Measurements from ENCODE around the gene SH3PXD2B. TPM values are rescaled to one million over a fixed set of nuclear protein-coding genes. Genes with fewer than 3 reads are reported as not detected.

The SH3PXD2B gene
- total RNA-seq, 2 experiments from 2014 or later: 0.60 to 0.95 TPM

GRCh38 chr5:172488221-172488620, 33.9 kb upstream of the SH3PXD2B start:
- ATAC-seq (ENCODE audit: poor library complexity) (no peak), DNase-seq (no peak)
- TF ChIP-seq, protein P1, sequence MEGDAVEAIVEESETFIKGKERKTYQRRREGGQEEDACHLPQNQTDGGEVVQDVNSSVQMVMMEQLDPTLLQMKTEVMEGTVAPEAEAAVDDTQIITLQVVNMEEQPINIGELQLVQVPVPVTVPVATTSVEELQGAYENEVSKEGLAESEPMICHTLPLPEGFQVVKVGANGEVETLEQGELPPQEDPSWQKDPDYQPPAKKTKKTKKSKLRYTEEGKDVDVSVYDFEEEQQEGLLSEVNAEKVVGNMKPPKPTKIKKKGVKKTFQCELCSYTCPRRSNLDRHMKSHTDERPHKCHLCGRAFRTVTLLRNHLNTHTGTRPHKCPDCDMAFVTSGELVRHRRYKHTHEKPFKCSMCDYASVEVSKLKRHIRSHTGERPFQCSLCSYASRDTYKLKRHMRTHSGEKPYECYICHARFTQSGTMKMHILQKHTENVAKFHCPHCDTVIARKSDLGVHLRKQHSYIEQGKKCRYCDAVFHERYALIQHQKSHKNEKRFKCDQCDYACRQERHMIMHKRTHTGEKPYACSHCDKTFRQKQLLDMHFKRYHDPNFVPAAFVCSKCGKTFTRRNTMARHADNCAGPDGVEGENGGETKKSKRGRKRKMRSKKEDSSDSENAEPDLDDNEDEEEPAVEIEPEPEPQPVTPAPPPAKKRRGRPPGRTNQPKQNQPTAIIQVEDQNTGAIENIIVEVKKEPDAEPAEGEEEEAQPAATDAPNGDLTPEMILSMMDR (IDR thresholded peaks at IDR 0.05): no peak
- intact Hi-C loops (cut with DNase I, micrococcal nuclease): no loop called here
- ChIA-PET POLR2A (no interaction called here), CTCF (no interaction called here)
- no peaks in the 10 kb centered on the region for H3K4me1 ChIP-seq (ENCODE audit: insufficient read depth, low read length)
- Mint-ChIP-seq H3K4me1 (ENCODE audit: low read depth) (no peaks in the 10 kb centered on the region), H3K27me3 (peaks cover 9% of the 10 kb centered on the region), H3K4me3 (no peak overlapping the region), H3K9me3 (no peaks in the 10 kb centered on the region), H3K27ac (no peak overlapping the region), H3K36me3 (ENCODE audit: low read depth) (no peaks in the 10 kb centered on the region)
- H3K4me3 ChIP-seq (ENCODE audit: low read length): no peak overlapping the region
- no peak overlapping the region for H3K27ac ChIP-seq (ENCODE audit: low read depth in 1 of 2, low read length in 2 of 2)
- peaks cover 0 to 11% of the 10 kb centered on the region in 2 experiments for H3K9me3 ChIP-seq (ENCODE audit: control insufficient read depth in 1 of 2, insufficient read depth in 1 of 2, low read length in 2 of 2)
- H3K27me3 ChIP-seq (ENCODE audit: control insufficient read depth in 1 of 2, insufficient read depth in 2 of 2, low read length in 2 of 2): no peaks in the 10 kb centered on the region
- no peaks in the 10 kb centered on the region for H3K36me3 ChIP-seq (ENCODE audit: insufficient read depth, low read length)

DNA sequence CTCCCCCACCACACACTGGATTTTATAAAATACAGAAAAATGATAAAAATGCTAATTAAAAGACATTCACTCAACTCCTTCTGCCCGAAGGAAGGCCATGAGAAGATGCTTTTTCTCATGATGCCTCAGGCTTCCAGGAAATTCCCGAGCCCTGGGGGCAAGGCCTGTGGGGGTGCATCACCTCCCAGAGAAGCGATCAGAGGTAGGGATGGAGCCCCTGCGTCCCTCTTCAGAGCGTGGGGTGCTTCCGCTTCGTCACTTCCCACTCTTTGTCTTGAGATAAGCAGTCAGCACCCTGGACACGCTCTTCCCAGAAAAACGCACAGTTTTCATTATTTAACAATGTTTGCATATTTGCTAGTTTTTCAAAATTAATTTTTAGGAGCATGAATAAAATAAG, 33.3 kb upstream of the SH3PXD2B start:
- Histone ChIP-seq H3K4me3 (ENCODE audit: low read length) (no peak overlapping the region), H3K27me3 (ENCODE audit: control insufficient read depth in 1 of 2, insufficient read depth in 2 of 2, low read length in 2 of 2) (no peaks in the 10 kb centered on the region), H3K4me1 (ENCODE audit: insufficient read depth, low read length) (no peaks in the 10 kb centered on the region), H3K27ac (ENCODE audit: low read depth in 1 of 2, low read length in 2 of 2) (no peak overlapping the region), H3K9me3 (ENCODE audit: control insufficient read depth in 1 of 2, insufficient read depth in 1 of 2, low read length in 2 of 2) (peaks cover 0 to 12% of the 10 kb centered on the region in 2 experiments), H3K36me3 (ENCODE audit: insufficient read depth, low read length) (no peaks in the 10 kb centered on the region)
- peaks cover 9% of the 10 kb centered on the region for H3K27me3 Mint-ChIP-seq
- no peak overlapping the region for H3K4me3 Mint-ChIP-seq
- no peaks in the 10 kb centered on the region for H3K9me3 Mint-ChIP-seq
- intact Hi-C loops (cut with DNase I, micrococcal nuclease): no loop called here
- ChIA-PET CTCF (no interaction called here), POLR2A (no interaction called here)
- H3K4me1 Mint-ChIP-seq (ENCODE audit: low read depth): no peaks in the 10 kb centered on the region
- TF ChIP-seq, protein P1 (IDR thresholded peaks at IDR 0.05): no peak
- H3K27ac Mint-ChIP-seq: no peak overlapping the region
- H3K36me3 Mint-ChIP-seq (ENCODE audit: low read depth): no peaks in the 10 kb centered on the region
- ATAC-seq (ENCODE audit: poor library complexity) (no peak), DNase-seq (no peak)

DNA sequence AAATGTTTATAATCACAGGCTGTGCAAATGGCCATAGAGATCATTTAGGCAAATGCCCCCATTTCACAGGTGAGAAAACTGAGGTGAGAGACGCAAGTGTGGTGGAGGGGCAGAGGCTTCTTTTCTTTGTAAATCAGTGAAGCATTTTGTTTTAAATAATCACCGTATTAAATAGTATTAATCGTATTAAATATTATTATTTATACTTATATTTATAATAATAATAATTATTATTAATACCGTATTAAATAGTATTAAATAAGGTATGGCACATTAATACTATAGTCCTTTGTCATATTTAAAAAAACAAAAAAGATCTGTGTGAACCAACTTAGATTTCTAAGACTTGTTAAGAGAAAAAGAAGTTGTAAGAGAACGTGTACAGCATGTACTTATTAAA, 32.6 kb upstream of the SH3PXD2B start:
- no peak overlapping the region for H3K27ac Mint-ChIP-seq
- intact Hi-C loops (cut with DNase I, micrococcal nuclease): no loop called here
- H3K4me1 ChIP-seq (ENCODE audit: insufficient read depth, low read length): no peaks in the 10 kb centered on the region
- ChIA-PET CTCF (no interaction called here), POLR2A (no interaction called here)
- no peak overlapping the region for H3K4me3 ChIP-seq (ENCODE audit: low read length)
- no peaks in the 10 kb centered on the region for H3K27me3 ChIP-seq (ENCODE audit: control insufficient read depth in 1 of 2, insufficient read depth in 2 of 2, low read length in 2 of 2)
- H3K9me3 ChIP-seq (ENCODE audit: control insufficient read depth in 1 of 2, insufficient read depth in 1 of 2, low read length in 2 of 2): peaks cover 0 to 12% of the 10 kb centered on the region in 2 experiments
- TF ChIP-seq, protein P1 (IDR thresholded peaks at IDR 0.05): no peak
- H3K27me3 Mint-ChIP-seq: peaks cover 4% of the 10 kb centered on the region
- H3K36me3 Mint-ChIP-seq (ENCODE audit: low read depth): no peaks in the 10 kb centered on the region
- no peak overlapping the region for H3K27ac ChIP-seq (ENCODE audit: low read depth in 1 of 2, low read length in 2 of 2)
- no peaks in the 10 kb centered on the region for H3K36me3 ChIP-seq (ENCODE audit: insufficient read depth, low read length)
- DNase-seq: no peak
- H3K4me1 Mint-ChIP-seq (ENCODE audit: low read depth): no peaks in the 10 kb centered on the region
- H3K4me3 Mint-ChIP-seq: no peak overlapping the region
- no peaks in the 10 kb centered on the region for H3K9me3 Mint-ChIP-seq
- ATAC-seq (ENCODE audit: poor library complexity): no peak

Measured in CD4-positive, alpha-beta T cell (primary cell).